ES-I3 (cell line): ENCODE measurements around the gene LRRTM3.

ENCODE experiments used
- H3K36me3 ChIP-seq: 2 replicates; pipeline ENCODE4 v1.6.1; 2013; ENCODE audit warnings: mild to moderate bottlenecking, low read length, control low read depth, moderate library complexity; ENCODE audit not compliant: insufficient read depth
- H3K4me1 ChIP-seq: 2 replicates; pipeline ENCODE4 v1.6.1; 2013; ENCODE audit warnings: mild to moderate bottlenecking, control low read depth, low read length; ENCODE audit not compliant: insufficient read depth
- H3K9ac ChIP-seq: 2 replicates; pipeline ENCODE4 v1.6.1; 2013; ENCODE audit warnings: low read depth, mild to moderate bottlenecking, low read length, moderate library complexity
- H3K9me3 ChIP-seq: 2 replicates; pipeline ENCODE4 v1.6.1; 2013; ENCODE audit warnings: mild to moderate bottlenecking, low read length, moderate library complexity; ENCODE audit not compliant: control insufficient read depth, insufficient read depth

The LRRTM3 gene

DNA sequence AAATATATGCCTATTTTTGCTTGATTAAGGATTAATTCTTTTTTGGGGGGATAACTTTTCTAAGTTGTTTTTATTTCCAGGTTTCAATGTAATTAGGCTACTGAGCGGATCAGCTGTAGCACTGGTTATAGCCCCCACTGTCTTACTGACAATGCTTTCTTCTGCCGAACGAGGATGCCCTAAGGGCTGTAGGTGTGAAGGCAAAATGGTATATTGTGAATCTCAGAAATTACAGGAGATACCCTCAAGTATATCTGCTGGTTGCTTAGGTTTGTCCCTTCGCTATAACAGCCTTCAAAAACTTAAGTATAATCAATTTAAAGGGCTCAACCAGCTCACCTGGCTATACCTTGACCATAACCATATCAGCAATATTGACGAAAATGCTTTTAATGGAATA, 1.0 kb downstream of the LRRTM3 start:
- Histone ChIP-seq H3K36me3 (no peaks in the 10 kb centered on the region), H3K9me3 (no peaks in the 10 kb centered on the region), H3K9ac (no peak overlapping the region), H3K4me1 (peaks cover 20% of the 10 kb centered on the region)

DNA sequence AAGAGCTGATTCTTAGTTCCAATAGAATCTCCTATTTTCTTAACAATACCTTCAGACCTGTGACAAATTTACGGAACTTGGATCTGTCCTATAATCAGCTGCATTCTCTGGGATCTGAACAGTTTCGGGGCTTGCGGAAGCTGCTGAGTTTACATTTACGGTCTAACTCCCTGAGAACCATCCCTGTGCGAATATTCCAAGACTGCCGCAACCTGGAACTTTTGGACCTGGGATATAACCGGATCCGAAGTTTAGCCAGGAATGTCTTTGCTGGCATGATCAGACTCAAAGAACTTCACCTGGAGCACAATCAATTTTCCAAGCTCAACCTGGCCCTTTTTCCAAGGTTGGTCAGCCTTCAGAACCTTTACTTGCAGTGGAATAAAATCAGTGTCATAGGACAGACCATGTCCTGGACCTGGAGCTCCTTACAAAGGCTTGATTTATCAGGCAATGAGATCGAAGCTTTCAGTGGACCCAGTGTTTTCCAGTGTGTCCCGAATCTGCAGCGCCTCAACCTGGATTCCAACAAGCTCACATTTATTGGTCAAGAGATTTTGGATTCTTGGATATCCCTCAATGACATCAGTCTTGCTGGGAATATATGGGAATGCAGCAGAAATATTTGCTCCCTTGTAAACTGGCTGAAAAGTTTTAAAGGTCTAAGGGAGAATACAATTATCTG, 1.6 kb downstream of the LRRTM3 start:
- Histone ChIP-seq H3K4me1 (peaks cover 20% of the 10 kb centered on the region), H3K9me3 (no peaks in the 10 kb centered on the region), H3K9ac (peak overlapping the region; percentile 45; the same call in 1 of the 2 replicates), H3K36me3 (no peaks in the 10 kb centered on the region)

DNA sequence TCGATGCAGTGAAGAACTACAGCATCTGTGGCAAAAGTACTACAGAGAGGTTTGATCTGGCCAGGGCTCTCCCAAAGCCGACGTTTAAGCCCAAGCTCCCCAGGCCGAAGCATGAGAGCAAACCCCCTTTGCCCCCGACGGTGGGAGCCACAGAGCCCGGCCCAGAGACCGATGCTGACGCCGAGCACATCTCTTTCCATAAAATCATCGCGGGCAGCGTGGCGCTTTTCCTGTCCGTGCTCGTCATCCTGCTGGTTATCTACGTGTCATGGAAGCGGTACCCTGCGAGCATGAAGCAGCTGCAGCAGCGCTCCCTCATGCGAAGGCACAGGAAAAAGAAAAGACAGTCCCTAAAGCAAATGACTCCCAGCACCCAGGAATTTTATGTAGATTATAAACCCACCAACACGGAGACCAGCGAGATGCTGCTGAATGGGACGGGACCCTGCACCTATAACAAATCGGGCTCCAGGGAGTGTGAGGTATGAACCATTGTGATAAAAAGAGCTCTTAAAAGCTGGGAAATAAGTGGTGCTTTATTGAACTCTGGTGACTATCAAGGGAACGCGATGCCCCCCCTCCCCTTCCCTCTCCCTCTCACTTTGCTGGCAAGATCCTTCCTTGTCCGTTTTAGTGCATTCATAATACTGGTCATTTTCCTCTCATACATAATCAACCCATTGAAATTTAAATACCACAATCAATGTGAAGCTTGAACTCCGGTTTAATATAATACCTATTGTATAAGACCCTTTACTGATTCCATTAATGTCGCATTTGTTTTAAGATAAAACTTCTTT, 2.3 kb downstream of the LRRTM3 start:
- peak overlapping the region; percentile 45; the same call in 1 of the 2 replicates for H3K9ac ChIP-seq
- no peaks in the 10 kb centered on the region for H3K9me3 ChIP-seq
- peaks cover 20% of the 10 kb centered on the region for H3K4me1 ChIP-seq

DNA sequence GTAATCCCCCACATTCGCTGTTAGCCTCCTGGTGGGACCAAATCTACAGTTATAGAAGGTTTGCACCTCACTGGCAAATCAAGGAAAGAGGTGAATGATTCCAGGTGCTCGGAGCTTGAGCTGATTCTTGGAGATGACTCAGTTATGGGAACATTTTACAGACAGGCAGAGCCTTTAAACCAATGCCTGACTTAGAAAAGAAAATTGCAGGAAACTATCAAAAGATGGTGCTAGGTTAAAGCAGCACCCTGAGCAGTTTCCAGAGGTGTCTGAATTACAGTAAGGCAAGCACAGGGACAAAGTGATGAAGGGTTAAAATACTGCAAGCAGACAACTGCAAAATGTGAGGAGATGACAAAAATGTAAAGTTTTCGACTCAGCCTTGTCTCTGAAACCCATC, 2.9 kb downstream of the LRRTM3 start:
- Histone ChIP-seq H3K9me3 (no peaks in the 10 kb centered on the region), H3K9ac (no peak overlapping the region), H3K4me1 (peaks cover 20% of the 10 kb centered on the region), H3K36me3 (no peaks in the 10 kb centered on the region)

More for the DNA sequence above, 2.3 kb downstream of the LRRTM3 start:
- H3K36me3 ChIP-seq = no peaks in the 10 kb centered on the region

DNA sequence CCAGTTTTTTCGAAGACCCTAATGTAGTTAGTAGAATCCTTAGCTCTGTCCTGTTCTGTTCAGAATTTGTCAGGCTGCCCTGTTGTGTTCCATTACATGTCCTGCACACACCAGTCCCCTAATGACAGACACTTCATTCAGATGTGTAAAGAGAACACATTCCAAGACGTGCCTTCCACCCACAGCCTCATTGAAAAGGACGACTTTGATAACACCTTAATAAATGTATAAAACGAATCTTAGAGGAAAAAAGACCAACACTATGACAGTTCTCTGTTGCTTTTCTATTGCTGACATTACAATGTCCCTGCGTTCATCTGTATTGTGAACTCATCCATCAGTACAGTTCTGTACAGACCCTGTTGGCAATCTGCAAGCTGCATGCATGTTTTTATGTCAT, 3.5 kb downstream of the LRRTM3 start:
- Histone ChIP-seq H3K9ac (no peak overlapping the region), H3K9me3 (no peaks in the 10 kb centered on the region), H3K4me1 (peaks cover 20% of the 10 kb centered on the region), H3K36me3 (no peaks in the 10 kb centered on the region)

DNA sequence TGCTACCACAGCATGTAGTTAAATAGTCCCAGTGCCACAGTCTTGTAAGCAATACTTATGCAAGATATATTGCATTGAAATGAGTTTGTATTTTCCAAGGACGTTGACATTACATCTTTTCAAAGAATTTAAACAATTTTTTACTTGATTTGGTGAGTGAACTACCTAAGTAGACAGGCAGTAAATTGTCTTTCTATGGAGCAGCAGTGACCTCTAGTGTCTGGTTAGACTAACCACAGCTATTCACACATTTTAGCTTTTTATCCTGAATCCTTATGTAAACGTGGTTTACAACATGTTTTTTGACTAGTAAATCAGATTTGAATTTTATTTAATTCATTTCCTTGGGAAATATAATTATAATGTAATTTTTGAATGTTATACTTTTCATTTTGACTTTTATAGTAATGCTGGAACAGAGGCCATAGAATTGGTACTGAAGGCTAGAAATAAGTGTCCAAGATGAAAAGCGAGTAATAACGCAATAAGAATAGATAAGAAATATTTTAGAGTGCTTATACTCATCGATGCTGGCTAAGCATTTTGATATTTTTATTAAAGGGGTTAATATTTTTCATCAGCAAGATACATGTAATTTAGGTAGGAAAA, 5.6 kb downstream of the LRRTM3 start:
- Histone ChIP-seq H3K4me1 (peaks cover 20% of the 10 kb centered on the region), H3K36me3 (no peaks in the 10 kb centered on the region), H3K9me3 (no peaks in the 10 kb centered on the region)

DNA sequence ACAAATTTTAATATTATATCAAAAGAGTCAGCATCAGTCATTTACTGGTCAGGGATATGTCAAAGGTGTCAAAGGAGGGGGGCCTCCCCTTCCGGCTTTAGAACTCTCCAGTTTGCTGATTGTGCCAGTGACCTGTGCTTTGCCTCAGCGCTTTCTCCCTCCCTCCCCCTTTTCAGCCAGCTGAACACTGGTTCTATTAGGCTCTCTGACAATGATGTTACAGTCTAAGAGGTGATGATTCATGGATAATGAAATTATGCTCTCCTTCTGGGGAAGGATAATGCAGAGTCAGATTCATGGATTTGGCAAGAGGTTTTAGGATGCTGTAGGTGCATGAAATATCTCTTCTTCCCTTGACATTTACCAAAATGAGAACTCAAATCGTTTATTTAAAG, 6.1 kb downstream of the LRRTM3 start:
- H3K4me1 ChIP-seq = peaks cover 19% of the 10 kb centered on the region
- no peak overlapping the region for H3K9ac ChIP-seq
- no peaks in the 10 kb centered on the region for H3K9me3 ChIP-seq
- H3K36me3 ChIP-seq = no peaks in the 10 kb centered on the region

More for the DNA sequence above, 5.6 kb downstream of the LRRTM3 start:
- H3K9ac ChIP-seq = no peak overlapping the region

DNA sequence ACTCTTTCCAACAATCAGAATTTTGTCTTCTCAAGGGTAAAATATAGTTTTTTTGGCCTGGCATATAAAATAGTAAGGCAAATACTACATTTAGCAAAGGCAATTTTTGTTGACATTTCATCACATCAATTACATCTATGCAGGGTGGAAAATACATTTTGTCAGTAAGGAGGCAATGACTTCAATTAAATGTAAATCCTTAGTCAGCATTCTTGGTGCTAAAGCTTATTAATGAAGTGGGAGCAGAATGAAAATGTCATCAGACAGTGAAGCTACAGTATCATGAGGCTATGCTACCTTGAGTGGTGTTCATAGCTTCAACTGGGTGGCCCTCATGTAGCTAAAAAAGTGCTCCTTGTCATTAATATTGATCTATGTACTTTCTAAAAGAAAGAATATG, 8.9 kb downstream of the LRRTM3 start:
- Histone ChIP-seq H3K4me1 (no peaks in the 10 kb centered on the region), H3K9ac (no peak overlapping the region), H3K9me3 (no peaks in the 10 kb centered on the region), H3K36me3 (no peaks in the 10 kb centered on the region)

DNA sequence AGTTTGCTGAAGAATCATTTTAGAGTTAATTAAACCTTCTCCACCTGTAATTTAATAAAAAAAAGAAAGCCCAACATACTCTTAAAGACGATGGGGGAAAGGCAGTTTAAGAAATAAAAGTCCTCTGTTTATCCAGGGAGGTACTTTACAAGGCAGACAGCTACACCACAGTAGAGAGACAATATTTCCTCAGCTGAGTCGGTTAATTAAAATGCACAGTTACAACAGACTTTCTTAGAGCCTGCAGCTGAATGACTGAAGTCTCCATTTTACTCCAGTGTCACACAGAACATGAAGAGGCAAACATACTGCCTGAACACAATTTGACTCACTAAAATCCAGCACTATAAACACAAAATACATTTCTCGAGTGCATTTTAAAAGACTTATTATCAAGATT, 15.1 kb downstream of the LRRTM3 start:
- Histone ChIP-seq H3K36me3 (no peaks in the 10 kb centered on the region), H3K9me3 (no peaks in the 10 kb centered on the region), H3K4me1 (no peaks in the 10 kb centered on the region), H3K9ac (no peak overlapping the region)

DNA sequence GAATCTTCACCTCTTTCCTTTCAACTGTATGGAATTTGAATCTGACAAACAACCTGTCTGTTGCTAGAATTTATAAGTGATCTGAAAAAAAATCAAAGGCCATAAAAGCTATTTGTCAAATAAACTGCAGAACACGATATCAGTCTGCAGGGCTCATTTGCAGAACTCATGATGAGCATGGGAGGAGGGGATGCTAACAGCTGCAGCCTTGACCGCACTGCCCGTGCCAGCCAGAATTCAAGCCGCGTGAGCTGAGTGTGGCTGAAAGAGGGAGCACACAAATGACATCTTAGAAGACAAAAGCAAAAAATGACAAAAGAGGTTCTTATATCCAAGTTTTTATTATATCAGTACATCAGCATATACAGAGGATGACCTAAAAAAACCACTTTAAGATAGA, 15.7 kb downstream of the LRRTM3 start:
- no peaks in the 10 kb centered on the region for H3K9me3 ChIP-seq
- no peak overlapping the region for H3K9ac ChIP-seq
- no peaks in the 10 kb centered on the region for H3K4me1 ChIP-seq
- no peaks in the 10 kb centered on the region for H3K36me3 ChIP-seq

DNA sequence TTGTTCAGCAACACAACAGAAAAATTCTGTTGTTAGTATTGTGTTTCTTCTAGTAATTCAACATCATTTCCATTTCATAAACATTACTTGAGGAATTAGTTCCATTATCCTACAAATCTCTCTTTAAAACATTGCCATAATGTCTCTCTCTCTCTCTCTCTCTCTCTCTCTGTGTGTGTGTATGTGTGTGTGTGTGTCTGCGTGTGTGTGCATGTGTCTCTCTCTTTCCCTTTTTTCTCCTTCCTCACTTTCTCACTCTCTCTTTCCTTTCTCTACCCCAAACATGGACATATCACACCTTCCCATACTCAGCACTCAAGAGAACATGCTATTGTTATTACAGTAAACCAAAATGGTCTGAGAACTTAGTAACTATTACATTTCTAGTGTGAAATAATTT, 16.6 kb downstream of the LRRTM3 start:
- Histone ChIP-seq H3K9me3 (no peaks in the 10 kb centered on the region), H3K36me3 (no peaks in the 10 kb centered on the region), H3K9ac (no peak overlapping the region), H3K4me1 (no peaks in the 10 kb centered on the region)

DNA sequence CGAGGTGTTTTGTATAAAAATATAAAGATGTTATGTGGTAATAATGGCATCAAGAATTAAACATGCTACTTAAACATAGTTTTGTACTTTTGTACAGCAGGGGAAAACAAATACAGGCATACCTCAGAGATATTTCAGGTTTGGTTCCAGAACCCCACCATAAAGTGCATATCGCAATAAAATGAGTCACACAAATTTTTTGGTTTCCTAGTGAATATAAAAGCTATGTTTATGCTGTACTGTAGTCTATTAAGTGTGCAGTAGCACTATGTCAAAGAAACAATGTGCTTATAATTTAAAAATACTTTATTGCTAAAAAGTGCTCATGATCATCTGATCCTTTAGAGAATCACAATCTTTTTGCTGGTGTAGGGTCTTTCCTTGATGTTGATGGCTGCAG, 17.8 kb downstream of the LRRTM3 start:
- no peaks in the 10 kb centered on the region for H3K36me3 ChIP-seq
- H3K9ac ChIP-seq = no peak overlapping the region
- H3K4me1 ChIP-seq = no peaks in the 10 kb centered on the region
- H3K9me3 ChIP-seq = no peaks in the 10 kb centered on the region

DNA sequence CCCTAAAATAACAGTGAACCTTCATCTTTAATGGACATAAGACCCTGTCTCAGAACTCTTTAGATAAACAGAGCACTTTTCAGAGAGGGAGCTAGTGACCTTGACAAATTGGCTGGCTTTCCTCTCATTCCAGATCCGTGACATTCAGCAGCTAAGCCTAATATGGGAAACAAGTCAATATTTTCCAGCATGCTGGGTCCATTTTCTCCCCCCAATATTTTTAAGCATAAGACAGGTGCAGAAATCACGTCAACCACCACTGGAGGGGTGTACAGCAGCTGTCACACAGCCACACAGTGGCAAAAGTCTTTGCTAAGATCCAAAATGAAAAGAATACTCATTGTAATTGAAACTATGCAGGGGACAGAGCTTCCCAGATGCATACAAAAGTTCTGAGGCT, 26.1 kb downstream of the LRRTM3 start:
- no peaks in the 10 kb centered on the region for H3K4me1 ChIP-seq
- no peak overlapping the region for H3K9ac ChIP-seq
- H3K9me3 ChIP-seq = no peaks in the 10 kb centered on the region
- no peaks in the 10 kb centered on the region for H3K36me3 ChIP-seq

DNA sequence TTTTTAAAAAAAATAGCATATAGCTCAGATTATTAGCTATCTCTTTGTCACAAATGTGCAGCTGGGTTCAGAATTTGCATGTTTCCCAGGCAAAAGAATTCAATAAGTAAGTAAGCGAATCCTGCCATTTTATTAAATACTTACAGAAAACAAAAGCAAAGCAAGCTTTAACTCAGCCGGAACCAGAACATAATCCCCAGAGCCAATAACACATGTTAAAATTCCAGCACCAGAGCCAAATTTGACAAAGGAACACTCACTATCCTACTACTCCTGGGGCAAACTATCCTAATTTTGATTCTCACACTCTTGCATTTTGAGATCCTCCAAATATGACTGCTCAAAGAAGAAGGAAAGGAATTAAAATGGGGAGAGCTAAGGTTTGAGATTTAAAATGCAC, 32.6 kb downstream of the LRRTM3 start:
- H3K9ac ChIP-seq = no peak overlapping the region
- no peaks in the 10 kb centered on the region for H3K9me3 ChIP-seq
- no peaks in the 10 kb centered on the region for H3K36me3 ChIP-seq
- H3K4me1 ChIP-seq = no peaks in the 10 kb centered on the region

DNA sequence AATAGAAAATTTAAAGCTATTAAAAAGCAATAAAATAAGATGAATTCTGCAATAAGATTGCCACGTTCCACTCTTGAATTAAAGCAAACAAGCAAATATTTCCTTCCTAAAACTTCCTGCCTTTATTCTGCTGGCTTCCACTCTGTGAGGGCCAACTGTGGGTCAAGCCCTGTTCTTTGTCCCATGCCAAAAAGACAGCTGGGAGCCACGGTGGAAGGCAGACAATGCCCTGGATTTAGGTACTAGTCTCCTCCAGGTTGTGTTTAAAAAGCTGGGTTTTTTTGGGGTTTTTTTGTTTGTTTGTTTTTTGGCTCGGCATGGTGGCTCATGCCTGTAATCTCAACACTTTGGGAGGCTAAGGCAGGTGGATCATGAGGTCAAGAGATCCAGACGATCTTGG, 39.1 kb downstream of the LRRTM3 start:
- Histone ChIP-seq H3K4me1 (no peaks in the 10 kb centered on the region), H3K9ac (no peak overlapping the region), H3K9me3 (no peaks in the 10 kb centered on the region)

More for the DNA sequence above, 39.1 kb downstream of the LRRTM3 start:
- no peaks in the 10 kb centered on the region for H3K36me3 ChIP-seq
